GM12878 (cell line): ENCODE data around the gene VGLL4. TPM values are rescaled to one million over a fixed set of nuclear protein-coding genes. Genes with fewer than 3 reads are reported as not detected.
"Not testable (repeated sequence)": the region's sequence is repeated elsewhere in the genome, so short reads cannot be mapped to it uniquely, and the experiment has no call there.

Experiments used
- ATAC-seq: fragments of 200-7000 bp; cut with Tn5 transposase; 3 replicates; pipeline ENCODE4 v1.9.1; 2020; ENCODE audit warnings: mild to moderate bottlenecking, moderate library complexity
- BruUV-seq: library from RNA; stranded (reverse); fragments of 400-500 nt; replicated peaks from 2 replicates; lab custom pipeline; 2021; lab: Mats Ljungman, UMichigan
- CTCF ChIA-PET: fragments of 300-600 bp; sonication (Branson Sonifier 250); formaldehyde crosslinking; extraction: SDS; loops from one replicate; lab custom pipeline; 2021; ENCODE audit warnings: inconsistent platforms; lab: Yijun Ruan, JAX
- POLR2A ChIA-PET: fragments of 350-600 bp; formaldehyde crosslinking; extraction: SDS; loops from one replicate; lab custom pipeline; 2021; ENCODE audit warnings: inconsistent platforms; lab: Charles Lee
- RAD21 ChIA-PET: fragments of 300-600 bp; sonication (Branson Sonifier 250); formaldehyde crosslinking; loops from one replicate; lab custom pipeline; 2023; ENCODE audit warnings: antibody characterized with exemption; ENCODE audit not compliant: unreplicated experiment; lab: Charles Lee
- SMC1A ChIA-PET: fragments of 300-600 bp; sonication (Branson Sonifier 250); formaldehyde crosslinking; loops from one replicate; lab custom pipeline; 2023; ENCODE audit not compliant: unreplicated experiment, uncharacterized antibody; lab: Charles Lee
- DNase-seq: peaks from one replicate; pipeline ENCODE4 v3.0.0-alpha.2; 2011; ENCODE audit warnings: low read depth, low spot score
- FAIRE-seq: peaks from 3 replicates; lab custom pipeline; 2011; peaks lifted over from hg19 to GRCh38; lab: Jason Lieb, UNC
- H2AFZ ChIP-seq: 2 replicates; pipeline ENCODE4 v1.6.0; 2011; ENCODE audit warnings: low read depth, low read length, control low read depth; ENCODE audit not compliant: control insufficient read depth
- H3K27ac ChIP-seq: 2 replicates; pipeline ENCODE4 v1.5.1; 2011; ENCODE audit warnings: control low read depth; ENCODE audit not compliant: control insufficient read depth, insufficient read depth
- H3K27me3 ChIP-seq, 2 experiments: replicated peaks in 1 of 2; 2 replicates each; pipeline versions ENCODE4 v1.6.0 to v1.6.1; 2011; ENCODE audit warnings: low read length in 1 of 2; ENCODE audit not compliant: control insufficient read depth in 2 of 2, insufficient read depth in 2 of 2
- H3K36me3 ChIP-seq, 2 experiments: 2 replicates each; pipeline ENCODE4 v1.5.1; 2011; ENCODE audit warnings: low read length in 1 of 2; ENCODE audit not compliant: control insufficient read depth in 2 of 2, insufficient read depth in 2 of 2
- H3K4me1 ChIP-seq: 2 replicates; pipeline ENCODE4 v1.6.1; 2011; ENCODE audit warnings: mild to moderate bottlenecking, low read length, moderate library complexity, mixed read lengths; ENCODE audit not compliant: control insufficient read depth, insufficient read depth
- H3K4me2 ChIP-seq: 2 replicates; pipeline ENCODE4 v1.6.0; 2011; ENCODE audit warnings: control low read depth; ENCODE audit not compliant: control insufficient read depth, insufficient read depth
- H3K4me3 ChIP-seq: fragments of 200-600 bp; sonication (generic); 2 replicates; pipeline ENCODE4 v1.5.1; 2016
- H3K79me2 ChIP-seq: 2 replicates; pipeline ENCODE4 v1.6.0; 2011; ENCODE audit warnings: low read length; ENCODE audit not compliant: control insufficient read depth, insufficient read depth
- H3K9ac ChIP-seq: 2 replicates; pipeline ENCODE4 v1.8.0; 2011; ENCODE audit warnings: low read length, control low read depth, mixed read lengths; ENCODE audit not compliant: control insufficient read depth, insufficient read depth
- H3K9me3 ChIP-seq: replicated peaks from 3 replicates; pipeline ENCODE4 v1.5.1; 2011; ENCODE audit warnings: mild to moderate bottlenecking, low read length; ENCODE audit not compliant: control insufficient read depth, insufficient read depth
- H4K20me1 ChIP-seq: 2 replicates; pipeline ENCODE4 v1.6.0; 2011; ENCODE audit not compliant: control insufficient read depth, insufficient read depth
- CBFB ChIP-seq: IDR thresholded peaks from 2 replicates; pipeline ENCODE4 v1.6.1; 2016; ENCODE audit warnings: antibody characterized with exemption, low read depth
- CREB1 ChIP-seq: IDR thresholded peaks from 2 replicates; pipeline ENCODE4 v1.6.1; 2012; ENCODE audit warnings: low read depth, mild to moderate bottlenecking, inconsistent platforms
- WGBS: methylation state at CpG from one replicate; pipeline ENCODE4 v1.1.6; 2016; ENCODE audit warnings: low lambda C conversion rate; ENCODE audit not compliant: insufficient replicate concordance, insufficient coverage; ENCODE audit errors: missing lambda C conversion rate; 5-methylcytosine and 5-hydroxymethylcytosine counted together
- in situ Hi-C: fragments of 300-500 bp; cut with MboI; formaldehyde crosslinking; loops from 9 replicates; pipeline ENCODE4 v1.14.3; 2018; ENCODE audit warnings: mixed read lengths
- intact Hi-C: fragments of 100-400 bp; cut with micrococcal nuclease; formaldehyde crosslinking; loops from one replicate; pipeline ENCODE4 v1.14.2; 2022; ENCODE audit not compliant: unreplicated experiment
- polyA plus RNA-seq, 11 experiments: library from polyadenylated mRNA; depleted of rRNA in 4 of 11; unstranded in 6 of 11; stranded (reverse) in 5 of 11; fragments of >200 nt; fragmentation: Nextera tagmentation in 4 of 11; fragmentation: Illumina TruSeq in 1 of 11; extraction: Ambion mirVana in 4 of 11; extraction: Trizol in 1 of 11; gene quantifications; 1 replicate in 1 of 11; 2 replicates in 10 of 11; pipeline versions ENCODE4 v1.2.1 to v1.2.3, GENCODE V29; 2011 to 2016; ENCODE audit warnings: inconsistent platforms in 2 of 11, missing spikeins in 2 of 11, low read depth in 1 of 11
- total RNA-seq, 4 experiments: library from RNA; depleted of rRNA in 3 of 4; stranded (reverse); fragments of >200 nt in 3 of 4; fragmentation: Illumina TruSeq in 1 of 4; extraction: Trizol in 1 of 4; gene quantifications; 2 replicates each; pipeline versions ENCODE4 v1.2.1 to v1.2.3, GENCODE V29; 2013 to 2021
- TF ChIP-seq, protein P1 (sequence below): fragments of 450-650 bp; IDR thresholded peaks from 2 replicates; pipeline ENCODE4 v1.6.1; 2017; ENCODE audit warnings: low read depth, mild to moderate bottlenecking, moderate library complexity

VGLL4 gene
- total and polyA plus RNA-seq, 10 of the 15 experiments (the other 5 are each of a cell fraction or from before 2014, with no cell fraction given) = 0.44 to 38.1 (median 16.1) TPM

DNA sequence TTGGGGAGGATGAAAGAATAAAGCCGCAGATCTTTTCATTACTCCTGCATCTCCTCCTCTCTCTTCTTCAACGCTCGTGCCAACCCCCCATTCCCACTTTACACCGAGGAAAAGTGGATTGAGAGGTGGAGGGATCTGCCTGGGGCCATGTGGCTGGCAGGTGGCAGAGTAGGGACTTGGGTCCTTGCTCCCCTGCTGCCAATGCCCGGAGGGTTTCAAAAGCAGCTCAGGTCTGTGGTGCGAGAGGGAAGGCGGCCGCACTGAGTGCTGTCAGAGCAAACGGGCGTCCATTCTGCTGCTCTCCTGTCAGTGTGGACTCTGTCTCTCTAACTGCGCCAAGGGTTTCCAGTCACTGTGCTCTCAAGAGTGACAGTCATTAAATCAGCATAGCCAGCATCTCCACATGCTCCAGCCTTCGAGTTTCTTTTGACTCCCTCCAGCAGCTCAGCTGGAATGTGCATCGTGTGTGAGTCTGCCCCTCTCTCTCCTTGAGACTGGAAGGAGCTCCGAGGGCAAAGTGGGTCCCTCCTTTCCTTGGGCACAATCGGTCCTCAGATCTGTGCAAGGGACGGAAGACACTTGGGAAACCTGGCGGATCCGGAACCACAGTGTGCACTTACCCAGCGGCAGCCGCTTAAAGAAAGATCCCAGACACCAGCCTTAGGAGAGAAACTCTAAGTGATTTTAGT lies 68.6 kb downstream of the VGLL4 start (continued):
- TF ChIP-seq, protein P1, sequence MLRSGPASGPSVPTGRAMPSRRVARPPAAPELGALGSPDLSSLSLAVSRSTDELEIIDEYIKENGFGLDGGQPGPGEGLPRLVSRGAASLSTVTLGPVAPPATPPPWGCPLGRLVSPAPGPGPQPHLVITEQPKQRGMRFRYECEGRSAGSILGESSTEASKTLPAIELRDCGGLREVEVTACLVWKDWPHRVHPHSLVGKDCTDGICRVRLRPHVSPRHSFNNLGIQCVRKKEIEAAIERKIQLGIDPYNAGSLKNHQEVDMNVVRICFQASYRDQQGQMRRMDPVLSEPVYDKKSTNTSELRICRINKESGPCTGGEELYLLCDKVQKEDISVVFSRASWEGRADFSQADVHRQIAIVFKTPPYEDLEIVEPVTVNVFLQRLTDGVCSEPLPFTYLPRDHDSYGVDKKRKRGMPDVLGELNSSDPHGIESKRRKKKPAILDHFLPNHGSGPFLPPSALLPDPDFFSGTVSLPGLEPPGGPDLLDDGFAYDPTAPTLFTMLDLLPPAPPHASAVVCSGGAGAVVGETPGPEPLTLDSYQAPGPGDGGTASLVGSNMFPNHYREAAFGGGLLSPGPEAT = no peak
- TF ChIP-seq CREB1 = no peak
- TF ChIP-seq CBFB = no peak

DNA sequence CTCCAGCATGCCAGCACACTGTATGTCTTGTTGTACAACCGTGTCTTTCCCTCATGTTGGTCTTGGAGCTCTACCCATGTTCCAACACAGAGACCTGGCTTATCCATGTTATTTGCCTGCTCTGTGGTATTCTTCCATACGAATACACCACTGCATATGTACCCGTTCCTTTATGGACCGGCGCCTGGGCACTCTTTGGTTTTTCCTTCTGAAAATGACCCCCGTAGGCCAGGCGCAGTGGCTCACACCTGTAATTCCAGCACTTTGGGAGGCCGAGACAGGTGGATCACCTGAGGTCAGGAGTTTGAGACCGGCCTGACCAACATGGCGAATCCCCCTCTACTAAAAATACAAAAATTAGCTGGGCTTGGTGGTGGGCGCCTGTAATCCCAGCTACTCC lies 71.1 kb downstream of the VGLL4 start:
- H4K20me1 ChIP-seq, SMC1A ChIA-PET, ATAC-seq, H3K9ac ChIP-seq, in situ Hi-C loops, H3K4me3 ChIP-seq, H3K4me2 ChIP-seq, H3K27me3 ChIP-seq, H2AFZ ChIP-seq, CTCF ChIA-PET, intact Hi-C loops, H3K27ac ChIP-seq, H3K9me3 ChIP-seq, DNase-seq, H3K4me1 ChIP-seq, POLR2A ChIA-PET, BruUV-seq, RAD21 ChIA-PET, H3K36me3 ChIP-seq, H3K79me2 ChIP-seq, FAIRE-seq: not testable (repeated sequence)
- 93% methylated on average over 11 of the region's 11 CpGs for WGBS
